MM.1S (cell line): ENCODE results near the gene MFAP3L.

ENCODE experiments used
- DNase-seq: peaks from one replicate; pipeline ENCODE4 v3.0.0-alpha.2; 2015
- H2AFZ ChIP-seq: fragments of 300-600 bp; sonication (generic); 2 replicates; pipeline ENCODE4 v1.6.0; 2016; ENCODE audit warnings: antibody characterized with exemption, low read length
- H3F3A ChIP-seq: fragments of 300-600 bp; sonication (generic); 2 replicates; pipeline ENCODE4 v1.6.1; 2016; ENCODE audit warnings: mild to moderate bottlenecking, antibody characterized with exemption, low read length, moderate library complexity, mixed read lengths; ENCODE audit not compliant: insufficient read depth
- H3K27ac ChIP-seq: fragments of 300-600 bp; sonication (generic); 2 replicates; pipeline ENCODE4 v1.5.1; 2016; ENCODE audit warnings: mild to moderate bottlenecking, low read length
- H3K27me3 ChIP-seq: fragments of 300-600 bp; sonication (generic); replicated peaks from 2 replicates; pipeline ENCODE4 v1.6.0; 2016; ENCODE audit warnings: low read length; ENCODE audit not compliant: insufficient read depth
- H3K36me3 ChIP-seq: fragments of 300-600 bp; sonication (generic); replicated peaks from 2 replicates; pipeline ENCODE4 v1.6.1; 2016; ENCODE audit warnings: mild to moderate bottlenecking, low read length, mixed read lengths; ENCODE audit not compliant: insufficient read depth
- H3K4me1 ChIP-seq: fragments of 300-600 bp; sonication (generic); 2 replicates; pipeline ENCODE4 v1.6.1; 2016; ENCODE audit warnings: low read length, mixed read lengths
- H3K4me2 ChIP-seq: fragments of 300-600 bp; sonication (generic); 2 replicates; pipeline ENCODE4 v1.6.0; 2016; ENCODE audit warnings: low read depth, low read length
- H3K4me3 ChIP-seq: fragments of 300-600 bp; sonication (generic); 2 replicates; pipeline ENCODE4 v1.5.1; 2016; ENCODE audit warnings: low read length, mixed read lengths
- H3K79me2 ChIP-seq: fragments of 300-600 bp; sonication (generic); 2 replicates; pipeline ENCODE4 v1.6.1; 2016; ENCODE audit warnings: mixed run types, low read length, mixed read lengths
- H3K9ac ChIP-seq: fragments of 300-600 bp; sonication (generic); 2 replicates; pipeline ENCODE4 v1.6.1; 2016; ENCODE audit warnings: low read length, mixed read lengths
- H3K9me2 ChIP-seq: fragments of 300-600 bp; sonication (generic); replicated peaks from 2 replicates; pipeline ENCODE4 v1.6.1; 2016; ENCODE audit warnings: mild to moderate bottlenecking, low read length, mixed read lengths; ENCODE audit not compliant: insufficient read depth
- H3K9me3 ChIP-seq: fragments of 300-600 bp; sonication (generic); replicated peaks from 2 replicates; pipeline ENCODE4 v1.6.1; 2016; ENCODE audit warnings: mild to moderate bottlenecking, low read length, mixed read lengths; ENCODE audit not compliant: insufficient read depth
- H4K20me1 ChIP-seq: fragments of 300-600 bp; sonication (generic); 2 replicates; pipeline ENCODE4 v1.6.1; 2016; ENCODE audit warnings: mild to moderate bottlenecking, low read length, moderate library complexity, mixed read lengths; ENCODE audit not compliant: insufficient read depth
- CTCF ChIP-seq: fragments of 300-600 bp; sonication (generic); IDR thresholded peaks from 2 replicates; pipeline ENCODE4 v1.5.1; 2016; ENCODE audit warnings: antibody characterized with exemption, low read length, mixed read lengths
- EZH2 ChIP-seq: fragments of 300-600 bp; sonication (generic); optimal IDR thresholded peaks from 2 replicates; pipeline ENCODE3; 2017; ENCODE audit warnings: low read depth, mild to moderate bottlenecking, antibody characterized with exemption, low read length, mixed read lengths
- EZH2phosphoT487 ChIP-seq: fragments of 300-600 bp; sonication (generic); IDR thresholded peaks from 2 replicates; pipeline ENCODE4 v1.6.1; 2018; ENCODE audit warnings: antibody characterized with exemption, low read length

Gene MFAP3L

GRCh38 chr4:170015285-170015684 lies 10.9 kb downstream of the MFAP3L start:
- Histone ChIP-seq H3K4me2 (no peak overlapping the region), H3K9me3 (no peaks in the 10 kb centered on the region), H3K79me2 (no peaks in the 10 kb centered on the region), H3K9me2 (no peaks in the 10 kb centered on the region), H3K9ac (no peak overlapping the region), H3K4me3 (no peak overlapping the region), H3K27ac (no peak overlapping the region), H3K4me1 (no peaks in the 10 kb centered on the region), H4K20me1 (no peaks in the 10 kb centered on the region), H2AFZ (no peak overlapping the region), H3K27me3 (no peaks in the 10 kb centered on the region), H3F3A (no peaks in the 10 kb centered on the region), H3K36me3 (no peaks in the 10 kb centered on the region)
- no peak for DNase-seq
- TF ChIP-seq CTCF (no peak), EZH2 (no peak), EZH2phosphoT487 (no peak)

- DNase-seq, result no peak
- Histone ChIP-seq H3K4me2 (no peak overlapping the region), H3K27ac (no peak overlapping the region), H3F3A (no peaks in the 10 kb centered on the region), H3K4me3 (no peak overlapping the region), H3K9ac (no peak overlapping the region), H3K9me3 (no peaks in the 10 kb centered on the region), H3K4me1 (no peaks in the 10 kb centered on the region), H3K36me3 (no peaks in the 10 kb centered on the region), H3K27me3 (no peaks in the 10 kb centered on the region), H3K79me2 (no peaks in the 10 kb centered on the region), H2AFZ (no peak overlapping the region), H3K9me2 (no peaks in the 10 kb centered on the region), H4K20me1 (no peaks in the 10 kb centered on the region)
- TF ChIP-seq EZH2 (no peak), EZH2phosphoT487 (no peak)
These were observed 11.7 kb downstream of the MFAP3L start for GRCh38 chr4:170014359-170015011.

DNA sequence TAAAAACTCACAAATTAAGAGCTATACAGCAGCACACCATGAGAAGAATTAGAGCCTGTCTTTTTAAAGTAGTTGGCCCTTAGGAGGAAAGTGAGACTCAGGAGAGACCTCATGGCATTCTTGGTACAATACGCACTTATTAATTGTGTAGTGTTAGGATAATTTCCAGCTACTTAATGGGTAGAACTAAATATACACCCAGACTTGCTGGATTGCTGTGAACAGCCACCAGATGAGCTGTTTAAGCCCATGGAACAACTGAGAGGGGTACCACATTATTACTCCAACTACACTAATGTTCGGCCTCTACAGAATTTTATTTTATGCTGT lies 13.6 kb downstream of the MFAP3L start:
- H3K79me2 ChIP-seq, result no peaks in the 10 kb centered on the region

More for the DNA sequence above, 13.6 kb downstream of the MFAP3L start:
- H3K36me3 ChIP-seq, result no peaks in the 10 kb centered on the region
- no peak overlapping the region for H3K4me2 ChIP-seq
- H3K27ac ChIP-seq, result no peak overlapping the region
- no peaks in the 10 kb centered on the region for H3K9me2 ChIP-seq
- peaks cover 13% of the 10 kb centered on the region for H3K4me1 ChIP-seq
- DNase-seq, result no peak
- TF ChIP-seq CTCF, result no peak
- TF ChIP-seq EZH2phosphoT487, result no peak
- no peak for TF ChIP-seq EZH2
- no peaks in the 10 kb centered on the region for H3K27me3 ChIP-seq
- peaks cover 6% of the 10 kb centered on the region; the same call in 1 of the 2 replicates for H3F3A ChIP-seq
- no peak overlapping the region for H2AFZ ChIP-seq
- no peaks in the 10 kb centered on the region for H3K9me3 ChIP-seq
- H3K9ac ChIP-seq, result no peak overlapping the region
- no peak overlapping the region for H3K4me3 ChIP-seq
- H4K20me1 ChIP-seq, result no peaks in the 10 kb centered on the region
